ENCODE data around the gene PTPRQ.
"Not testable (repeated sequence)": the region's sequence is repeated elsewhere in the genome, so short reads cannot be mapped to it uniquely, and the experiment has no call there.

Gene PTPRQ

GRCh38 chr12:80470403-80470802 is 26.4 kb downstream of the PTPRQ start:
- DNase-seq, result no peak

GRCh38 chr12:80472236-80472635 is 28.2 kb downstream of the PTPRQ start:
- DNase-seq, result no peak

GRCh38 chr12:80472911-80473500 is 29.0 kb downstream of the PTPRQ start:
- DNase-seq, result peak; percentile 46

DNA sequence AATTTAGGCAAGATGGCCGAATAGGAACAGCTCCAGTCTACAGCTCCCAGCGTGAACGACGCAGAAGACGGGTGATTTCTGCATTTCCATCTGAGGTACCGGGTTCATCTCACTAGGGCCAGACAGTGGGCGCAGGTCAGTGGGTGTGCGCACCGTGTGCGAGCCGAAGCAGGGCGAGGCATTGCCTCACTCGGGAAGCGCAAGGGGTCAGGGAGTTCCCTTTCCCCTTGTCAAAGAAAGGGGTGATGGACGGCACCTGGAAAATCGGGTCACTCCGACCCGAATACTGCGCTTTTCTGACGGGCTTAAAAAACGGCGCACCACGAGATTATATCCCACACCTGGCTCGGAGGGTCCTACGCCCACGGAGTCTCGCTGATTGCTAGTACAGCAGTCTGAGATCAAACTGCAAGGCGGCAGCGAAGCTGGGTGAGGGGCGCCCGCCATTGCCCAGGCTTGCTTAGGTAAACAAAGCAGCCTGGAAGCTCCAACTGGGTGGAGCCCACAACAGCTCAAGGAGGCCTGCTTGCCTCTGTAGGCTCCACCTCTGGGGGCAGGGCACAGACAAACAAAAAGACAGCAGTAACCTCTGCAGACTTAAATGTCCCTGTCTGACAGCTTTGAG is 33.6 kb downstream of the PTPRQ start:
- DNase-seq, result not testable (repeated sequence)

- no peak for DNase-seq
These were observed 40.7 kb downstream of the PTPRQ start for GRCh38 chr12:80484746-80485145.

GRCh38 chr12:80485222-80485987 is 41.4 kb downstream of the PTPRQ start:
- no peak for DNase-seq

GRCh38 chr12:80490329-80490728 is 46.3 kb downstream of the PTPRQ start:
- no peak for DNase-seq

DNA sequence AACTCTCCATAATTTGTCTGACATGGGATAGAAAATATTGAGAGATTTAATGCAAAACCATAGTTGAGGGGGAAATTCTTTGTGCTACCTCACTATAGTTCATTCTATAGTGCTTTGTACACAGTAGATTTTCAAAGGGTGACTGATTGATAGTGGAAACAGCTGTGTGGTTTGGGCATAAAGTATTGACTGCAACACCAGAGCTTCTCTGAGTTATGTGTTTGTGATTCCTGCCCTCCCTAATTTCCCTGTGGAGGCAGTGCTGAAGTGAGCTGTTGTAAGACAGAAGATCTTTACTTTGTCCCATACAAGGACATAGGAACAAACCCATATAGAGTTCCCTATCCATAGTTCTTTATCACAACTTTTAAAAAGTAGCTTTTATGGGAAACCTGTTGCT is 47.1 kb downstream of the PTPRQ start:
- DNase-seq, result no peak

DNA sequence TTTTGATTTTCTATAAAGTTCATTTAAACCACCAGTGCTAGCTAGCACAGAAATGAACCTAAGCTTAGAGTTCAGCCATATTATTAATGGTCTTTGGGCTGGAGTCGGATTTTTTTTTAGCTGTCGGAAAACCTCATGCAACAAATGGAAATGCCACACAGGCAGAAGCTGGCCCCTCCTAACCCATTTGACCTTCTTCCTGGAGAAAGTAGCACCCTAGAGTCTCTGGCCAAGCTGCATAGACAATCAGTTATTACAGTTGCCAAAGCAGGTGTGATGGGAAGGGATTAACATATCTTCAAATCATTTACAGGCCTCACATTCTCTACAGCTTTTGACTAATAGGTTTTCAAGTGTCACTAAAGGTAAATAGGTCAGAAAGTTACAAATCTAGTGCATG is 49.4 kb downstream of the PTPRQ start:
- no peak for DNase-seq

- no peak for DNase-seq
These were observed 50.8 kb downstream of the PTPRQ start for GRCh38 chr12:80494836-80495235.

DNA sequence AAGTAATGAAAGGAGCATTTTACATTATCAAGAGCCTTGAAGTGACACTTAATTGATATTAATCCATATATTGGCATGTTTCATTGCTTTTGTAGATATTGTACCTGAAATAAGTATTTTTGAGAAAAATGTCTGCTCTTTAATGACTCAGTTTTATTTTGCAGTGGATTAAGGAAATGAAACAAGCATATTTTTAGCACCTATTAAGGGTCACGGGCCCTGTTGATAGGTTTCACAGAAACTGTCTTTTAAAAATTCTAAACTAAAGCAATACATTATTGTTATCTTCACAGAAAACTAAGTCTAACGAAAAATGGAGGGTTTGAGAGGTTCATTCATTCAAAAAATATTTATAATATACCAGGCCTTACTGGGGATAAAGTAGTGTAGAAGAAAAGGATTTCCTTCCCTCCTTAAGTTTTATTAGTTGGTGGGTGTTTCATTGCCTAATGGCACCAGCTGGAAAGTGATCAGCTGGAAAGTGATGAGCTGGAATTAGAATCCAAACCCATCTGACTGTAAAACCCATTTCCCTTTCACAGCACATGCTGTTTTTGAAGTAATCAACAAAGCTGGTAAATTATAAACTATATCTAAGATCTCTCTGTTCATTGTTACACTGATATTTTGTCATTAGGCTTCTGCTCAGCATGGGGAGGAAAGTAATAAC is 54.2 kb downstream of the PTPRQ start:
- no peak for DNase-seq

DNA sequence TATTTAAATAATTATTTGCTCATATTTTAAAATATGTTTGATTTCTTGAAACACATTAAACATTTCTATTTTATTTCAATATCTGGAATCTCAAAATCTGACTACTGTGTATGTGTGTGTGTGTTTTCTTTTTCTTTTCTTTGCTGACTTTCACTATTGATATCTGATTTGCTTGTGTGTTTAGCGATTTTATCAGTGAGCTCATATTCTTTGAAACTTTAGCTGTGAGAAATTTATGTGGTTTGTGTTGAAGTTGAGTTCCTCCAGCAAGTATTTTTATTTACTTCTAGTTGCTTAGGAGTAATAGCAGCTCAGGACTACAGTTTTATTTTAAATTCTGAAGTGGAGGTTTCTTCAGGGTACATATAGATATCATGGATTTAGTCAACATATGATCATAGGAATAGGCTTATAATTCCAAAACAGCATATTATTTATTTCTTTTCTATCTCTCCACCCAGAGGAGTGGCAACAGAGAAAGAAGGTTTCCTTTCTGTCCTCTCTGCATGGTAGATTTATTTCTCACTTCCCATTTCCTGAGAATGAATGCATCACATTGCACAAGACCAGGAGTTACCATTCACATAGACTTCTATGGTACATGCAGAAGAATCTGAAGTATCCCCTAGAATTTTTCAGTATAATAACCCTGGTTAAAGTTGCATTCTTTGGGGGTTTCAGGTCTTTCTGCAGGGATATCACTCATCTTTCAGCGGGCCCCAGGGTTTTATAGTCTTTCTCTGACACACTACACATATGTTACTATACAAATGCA is 60.5 kb downstream of the PTPRQ start:
- no peak for DNase-seq

GRCh38 chr12:80509781-80510556 is 65.9 kb downstream of the PTPRQ start:
- DNase-seq, result peak; percentile 52

DNA sequence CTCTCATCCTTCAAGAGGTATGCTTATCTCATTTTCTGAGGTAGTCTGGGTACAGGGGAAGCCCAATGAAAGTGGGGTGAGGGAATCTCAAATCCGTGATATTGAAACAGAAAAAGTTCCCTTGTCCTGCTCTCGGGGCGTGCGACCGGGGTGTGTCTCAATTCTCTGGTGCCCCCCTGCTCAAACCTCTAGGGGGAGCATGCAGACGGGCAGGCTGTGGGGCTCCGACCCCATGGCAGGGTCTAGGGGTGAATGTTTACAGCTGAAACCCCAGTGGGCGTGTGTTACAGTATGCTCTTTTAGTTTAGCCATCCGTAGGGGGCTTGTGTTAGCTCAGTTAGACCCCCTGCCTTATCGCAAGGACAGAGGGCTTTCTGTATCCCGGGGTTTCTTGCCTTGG is 68.7 kb downstream of the PTPRQ start:
- DNase-seq, result no peak

GRCh38 chr12:80513211-80513610 is 69.2 kb downstream of the PTPRQ start:
- DNase-seq, result no peak

- DNase-seq, result no peak
These were observed 73.6 kb downstream of the PTPRQ start for GRCh38 chr12:80517655-80518054.

GRCh38 chr12:80531646-80532045 is 87.6 kb downstream of the PTPRQ start:
- DNase-seq, result no peak

GRCh38 chr12:80539029-80539428 is 95.0 kb downstream of the PTPRQ start:
- DNase-seq, result no peak

GRCh38 chr12:80549298-80549697 is 105.3 kb downstream of the PTPRQ start:
- no peak for DNase-seq

GRCh38 chr12:80551897-80552296 is 107.9 kb downstream of the PTPRQ start:
- DNase-seq, result no peak

DNA sequence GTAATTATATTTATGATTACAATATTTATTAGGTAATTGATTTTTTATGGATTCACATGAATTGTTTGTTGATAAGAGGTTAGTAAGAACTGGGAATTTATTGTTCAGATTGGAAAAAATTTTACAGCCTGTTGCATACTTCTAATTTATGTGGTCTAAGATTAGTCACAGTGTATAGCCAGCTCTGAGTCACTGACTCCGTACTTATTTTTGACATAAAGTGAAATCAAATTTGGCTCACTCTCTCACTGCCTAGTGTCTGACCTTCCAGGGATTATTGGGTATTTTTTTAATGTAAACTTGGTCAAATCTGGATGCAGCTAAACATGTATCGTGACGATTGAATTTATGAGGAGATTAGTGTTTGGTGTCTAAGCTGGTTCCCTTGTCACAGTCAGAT is 109.3 kb downstream of the PTPRQ start:
- DNase-seq, result no peak

- DNase-seq, result no peak
These were observed 112.5 kb downstream of the PTPRQ start for GRCh38 chr12:80556566-80556965.

Data from right forelimb (tissue), 1 donor.